Sciatic nerve (tissue), 2 donors: ENCODE results near the gene D2HGDH. TPM values are rescaled to one million over a fixed set of nuclear protein-coding genes. Genes with fewer than 3 reads are reported as not detected.
A peak's percentile ranks its signal among the peaks of the same experiment; 100 is the strongest.
"Not testable (repeated sequence)": the region's sequence is repeated elsewhere in the genome, so short reads cannot be mapped to it uniquely, and the experiment has no call there.

Experiments used
- ATAC-seq: fragments of 200-7000 bp; cut with Tn5 transposase; one replicate; pipeline ENCODE4 v1.9.1; 2020; ENCODE audit warnings: mild to moderate bottlenecking, moderate library complexity
- DNase-seq: peaks from one replicate; pipeline ENCODE4 v3.0.0-alpha.2; 2020; ENCODE audit warnings: low spot score
- intact Hi-C: fragments of 100-400 bp; cut with DNase I; formaldehyde crosslinking; loops from one replicate; pipeline ENCODE4 v1.14.2; 2022
- total RNA-seq: library from RNA; stranded (reverse); fragmentation: NEBNext Ultra II Directional; extraction: Animal tissue kit (Norgen Biotek cat#: 25700); gene quantifications from one replicate; pipeline ENCODE4 v1.2.1, GENCODE V29; 2021
- donor health status: DM: no; HTN: no; CAD: no.
- donor health status: DM: no; HTN: no; CAD: no.

D2HGDH gene
- total RNA-seq, 1 donor from 2014 or later, result 34.0 TPM

DNA sequence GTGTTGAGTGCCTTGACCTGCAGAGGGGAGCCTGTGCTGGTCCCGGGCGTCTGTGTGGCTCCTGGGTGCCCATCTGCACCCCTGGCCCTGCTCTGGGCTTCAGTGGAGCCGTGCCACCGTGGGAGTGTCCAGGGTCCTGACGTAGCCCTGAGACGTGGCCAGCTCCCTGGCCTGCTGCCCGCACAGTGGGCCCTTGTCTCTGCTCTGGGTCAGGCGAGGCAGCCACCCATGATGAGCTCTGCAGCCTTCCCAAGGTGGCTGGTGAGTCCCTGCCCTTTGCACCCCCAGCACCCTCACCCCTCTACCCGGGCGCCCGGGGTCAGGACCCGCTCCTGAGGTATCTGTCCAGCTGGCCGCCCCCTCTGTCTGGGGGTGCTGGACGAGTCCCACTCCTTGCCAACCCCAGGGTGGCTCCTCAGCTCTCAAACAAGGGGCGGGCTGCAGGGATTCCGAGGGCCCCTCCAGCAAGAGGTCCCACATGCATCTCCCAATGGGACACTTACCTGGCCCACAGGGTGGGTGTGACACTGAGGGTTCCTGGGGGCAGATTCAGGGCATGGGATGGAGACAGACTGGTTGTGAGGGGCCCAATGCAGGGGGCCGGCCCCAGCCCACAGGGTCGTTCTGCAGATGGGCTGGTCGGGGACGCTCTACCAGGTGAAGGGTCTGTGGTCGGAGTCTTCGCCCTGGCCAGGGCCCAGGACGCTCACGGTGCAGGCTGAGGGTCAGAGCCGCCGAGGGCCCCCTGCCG lies 76.9 kb downstream of the D2HGDH start:
- ATAC-seq (peak; percentile 59), DNase-seq (peak; percentile 57)
- intact Hi-C loops, result no loop called here

DNA sequence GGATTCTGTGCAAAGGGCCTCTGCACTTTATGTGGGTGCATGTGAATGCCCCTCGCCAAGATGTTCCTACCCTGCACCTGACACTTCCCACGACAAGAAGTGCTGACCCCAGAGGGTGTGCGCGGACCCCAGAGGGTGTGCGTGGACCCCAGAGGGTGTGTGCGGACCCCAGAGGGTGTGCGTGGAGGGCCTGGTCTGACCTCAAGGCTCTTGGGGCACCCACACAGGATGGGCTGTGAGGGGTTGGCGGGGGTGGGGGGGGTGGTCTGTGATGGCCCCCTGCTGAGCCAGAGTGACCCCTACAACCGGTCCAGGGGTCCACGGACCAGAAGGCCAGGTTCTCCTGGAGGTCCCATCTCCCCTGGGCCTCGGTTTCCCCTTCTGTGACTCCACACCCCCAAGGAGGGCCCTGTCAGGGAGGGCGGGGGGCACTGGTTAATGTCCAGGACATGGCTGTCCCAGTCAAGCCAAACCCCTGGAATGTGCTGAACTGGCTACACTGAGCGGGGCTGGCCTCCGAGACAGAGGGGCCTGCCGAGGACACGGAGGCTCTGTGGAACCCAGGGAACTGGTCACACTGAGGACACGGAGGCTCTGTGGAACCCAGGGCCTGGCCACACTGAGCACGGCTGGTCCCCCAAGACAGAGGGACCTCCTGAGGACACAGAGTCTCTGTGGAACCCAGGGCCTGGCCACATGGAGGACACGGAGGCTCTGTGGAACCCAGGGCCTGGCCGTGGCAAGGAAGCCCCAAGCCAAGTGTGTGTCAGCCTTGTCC lies 77.7 kb downstream of the D2HGDH start:
- intact Hi-C loops, result no loop called here
- no peak for ATAC-seq
- DNase-seq, result no peak

DNA sequence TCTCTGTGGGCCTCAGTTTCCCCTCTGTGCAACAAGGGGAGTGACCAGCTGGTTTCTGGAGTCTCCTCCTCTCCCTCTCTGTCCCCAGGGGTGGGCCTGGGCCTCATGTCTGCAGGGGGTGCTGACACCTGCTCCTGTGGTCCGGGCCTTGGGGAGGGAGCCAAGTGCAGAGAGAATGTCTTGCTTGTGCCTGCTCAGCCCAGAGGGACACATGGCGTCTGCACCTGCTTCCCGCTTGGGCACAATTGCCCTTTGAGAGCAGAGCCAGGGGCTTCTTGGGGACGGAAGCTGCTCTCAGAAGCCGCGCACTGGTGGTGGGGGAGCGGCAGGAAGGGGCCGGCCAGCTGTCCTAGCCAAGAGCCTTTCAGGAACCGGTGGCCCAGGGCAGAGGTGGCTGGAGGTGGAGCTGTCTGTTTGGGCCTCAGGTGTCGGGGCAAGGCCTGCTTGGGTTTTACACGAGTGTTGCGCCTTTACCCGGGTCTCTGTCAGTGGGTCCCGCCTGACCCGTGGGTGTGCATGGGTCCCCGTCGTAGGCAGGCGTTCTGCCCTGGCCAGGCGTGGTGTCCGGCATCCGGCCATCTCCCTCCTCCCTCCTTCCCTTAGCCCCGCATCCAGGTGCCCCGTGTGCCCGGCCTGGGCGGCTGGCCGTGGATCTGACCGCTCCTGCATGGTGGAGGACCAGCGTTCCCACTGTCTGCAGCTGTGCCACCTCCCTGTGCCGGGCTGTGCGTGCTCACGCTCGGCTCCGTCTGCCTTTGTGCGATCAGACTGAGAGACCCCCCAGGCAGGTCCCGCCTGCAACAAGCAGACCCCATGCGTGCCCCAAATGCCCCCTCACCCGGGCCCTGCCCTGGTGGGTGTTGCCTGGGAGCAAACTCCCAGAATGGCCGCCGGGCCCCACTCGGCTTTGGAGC lies 78.6 kb downstream of the D2HGDH start:
- intact Hi-C loops, result no loop called here
- ATAC-seq (no peak), DNase-seq (peak; percentile 49)

DNA sequence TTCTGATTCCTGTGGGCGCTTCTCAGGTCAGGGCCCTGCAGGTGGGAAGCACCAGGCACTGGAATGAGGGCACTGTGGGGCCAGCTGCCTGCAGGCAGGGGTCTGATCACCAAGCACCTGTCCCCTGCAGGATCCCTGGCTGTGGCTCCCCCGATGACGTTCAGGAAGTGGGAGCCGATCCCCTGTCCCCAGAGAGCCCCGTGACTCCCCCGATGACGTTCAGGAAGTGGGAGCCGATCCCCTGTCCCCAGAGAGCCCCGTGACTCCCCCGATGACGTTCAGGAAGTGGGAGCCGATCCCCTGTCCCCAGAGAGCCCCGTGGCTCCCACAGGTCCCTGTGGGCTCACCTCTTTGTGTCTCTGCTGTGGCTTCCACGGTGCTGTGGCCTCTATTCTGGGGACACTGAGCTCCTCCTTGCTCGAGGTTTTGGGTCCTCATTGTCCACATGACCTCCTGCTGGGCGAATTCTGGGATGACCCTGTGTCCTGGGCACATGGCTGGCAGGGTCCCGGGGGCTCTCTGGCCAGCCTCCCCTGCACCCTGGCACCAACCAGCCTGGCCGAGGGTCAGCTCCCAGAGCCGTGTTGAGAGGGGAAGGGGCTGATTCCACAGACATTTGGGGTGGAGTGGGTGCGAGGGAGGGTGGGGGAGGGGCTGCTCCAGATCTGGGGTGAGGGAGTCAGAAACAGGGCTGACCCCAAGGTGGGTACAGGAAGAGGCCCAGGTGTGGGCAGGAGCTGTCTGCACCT lies 79.4 kb downstream of the D2HGDH start:
- DNase-seq (no peak), ATAC-seq (peak; percentile 44)
- intact Hi-C loops, result no loop called here

DNA sequence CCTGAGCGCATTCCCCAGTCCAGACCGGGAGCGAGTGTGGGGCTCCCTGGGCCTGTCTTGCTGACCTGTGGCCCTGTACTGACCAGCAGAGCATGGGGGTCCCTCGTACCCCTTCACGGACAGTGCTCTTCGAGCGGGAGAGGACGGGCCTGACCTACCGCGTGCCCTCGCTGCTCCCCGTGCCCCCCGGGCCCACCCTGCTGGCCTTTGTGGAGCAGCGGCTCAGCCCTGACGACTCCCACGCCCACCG lies 79.9 kb downstream of the D2HGDH start:
- no peak for ATAC-seq
- no peak for DNase-seq
- intact Hi-C loops, result no loop called here

DNA sequence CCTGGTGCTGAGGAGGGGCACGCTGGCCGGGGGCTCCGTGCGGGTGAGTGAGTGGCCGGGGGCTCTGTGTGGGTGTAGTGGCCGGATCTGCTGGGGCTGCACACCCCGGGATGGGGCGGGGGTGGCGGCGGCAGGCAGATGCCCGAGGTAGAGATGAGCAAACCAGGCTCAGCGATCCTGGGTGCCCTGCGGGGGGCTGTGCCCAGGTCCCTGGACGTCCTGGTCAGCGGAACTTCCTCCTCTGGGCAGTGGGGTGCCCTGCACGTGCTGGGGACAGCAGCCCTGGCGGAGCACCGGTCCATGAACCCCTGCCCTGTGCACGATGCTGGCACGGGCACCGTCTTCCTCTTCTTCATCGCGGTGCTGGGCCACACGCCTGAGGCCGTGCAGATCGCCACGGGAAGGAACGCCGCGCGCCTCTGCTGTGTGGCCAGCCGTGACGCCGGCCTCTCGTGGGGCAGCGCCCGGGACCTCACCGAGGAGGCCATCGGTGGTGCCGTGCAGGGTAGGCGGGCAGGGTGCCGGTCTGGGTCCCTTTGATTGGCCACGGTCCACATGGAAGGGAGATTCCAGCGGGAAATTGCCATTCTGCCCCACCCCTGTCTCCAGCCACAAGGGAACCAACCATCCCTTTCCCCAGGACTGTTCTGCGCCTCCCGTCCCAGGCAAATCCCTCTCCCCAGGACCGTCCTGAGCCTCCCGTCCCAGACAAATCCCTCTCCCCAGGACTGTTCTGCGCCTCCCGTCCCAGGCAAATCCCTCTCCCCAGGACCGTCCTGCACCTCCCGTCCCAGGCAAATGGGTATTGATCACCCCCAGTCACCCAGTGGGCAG lies 80.4 kb downstream of the D2HGDH start:
- intact Hi-C loops, result no loop called here
- no peak for DNase-seq
- no peak for ATAC-seq

DNA sequence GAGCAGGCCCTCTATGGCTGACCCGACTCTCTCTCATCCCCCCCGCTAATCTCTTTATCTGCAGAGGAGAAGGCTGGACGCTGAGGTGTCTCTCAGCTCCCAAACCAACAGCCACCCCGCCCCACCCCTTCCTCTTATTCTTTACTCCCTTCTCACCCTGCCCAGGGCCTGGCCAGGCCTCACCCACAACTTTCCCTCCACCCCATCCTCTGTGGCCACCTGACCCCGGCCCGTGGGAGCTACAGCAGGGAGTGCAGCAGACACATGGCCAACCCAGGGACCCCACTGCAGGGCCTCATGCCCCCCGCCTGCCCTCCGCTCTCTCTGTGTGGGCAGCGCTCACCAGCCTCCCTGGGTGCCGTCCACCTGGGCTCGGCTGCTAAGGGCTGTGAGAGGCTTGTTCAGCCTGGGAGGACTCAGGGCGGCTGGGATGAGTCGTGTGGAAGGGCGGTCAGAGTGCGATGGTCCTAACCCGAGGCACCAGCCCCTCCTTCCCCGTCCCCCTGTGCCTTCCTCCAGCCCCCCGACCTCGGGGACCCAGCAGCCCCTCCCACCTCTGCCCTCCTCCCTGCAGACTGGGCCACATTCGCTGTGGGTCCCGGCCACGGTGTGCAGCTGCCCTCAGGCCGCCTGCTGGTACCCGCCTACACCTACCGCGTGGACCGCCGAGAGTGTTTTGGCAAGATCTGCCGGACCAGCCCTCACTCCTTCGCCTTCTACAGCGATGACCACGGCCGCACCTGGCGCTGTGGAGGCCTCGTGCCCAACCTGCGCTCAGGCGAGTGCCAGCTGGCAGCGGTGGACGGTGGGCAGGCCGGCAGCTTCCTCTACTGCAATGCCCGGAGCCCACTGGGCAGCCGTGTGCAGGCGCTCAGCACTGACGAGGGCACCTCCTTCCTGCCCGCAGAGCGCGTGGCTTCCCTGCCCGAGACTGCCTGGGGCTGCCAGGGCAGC lies 81.3 kb downstream of the D2HGDH start:
- ATAC-seq, result no peak
- DNase-seq, result no peak
- intact Hi-C loops, result no loop called here

DNA sequence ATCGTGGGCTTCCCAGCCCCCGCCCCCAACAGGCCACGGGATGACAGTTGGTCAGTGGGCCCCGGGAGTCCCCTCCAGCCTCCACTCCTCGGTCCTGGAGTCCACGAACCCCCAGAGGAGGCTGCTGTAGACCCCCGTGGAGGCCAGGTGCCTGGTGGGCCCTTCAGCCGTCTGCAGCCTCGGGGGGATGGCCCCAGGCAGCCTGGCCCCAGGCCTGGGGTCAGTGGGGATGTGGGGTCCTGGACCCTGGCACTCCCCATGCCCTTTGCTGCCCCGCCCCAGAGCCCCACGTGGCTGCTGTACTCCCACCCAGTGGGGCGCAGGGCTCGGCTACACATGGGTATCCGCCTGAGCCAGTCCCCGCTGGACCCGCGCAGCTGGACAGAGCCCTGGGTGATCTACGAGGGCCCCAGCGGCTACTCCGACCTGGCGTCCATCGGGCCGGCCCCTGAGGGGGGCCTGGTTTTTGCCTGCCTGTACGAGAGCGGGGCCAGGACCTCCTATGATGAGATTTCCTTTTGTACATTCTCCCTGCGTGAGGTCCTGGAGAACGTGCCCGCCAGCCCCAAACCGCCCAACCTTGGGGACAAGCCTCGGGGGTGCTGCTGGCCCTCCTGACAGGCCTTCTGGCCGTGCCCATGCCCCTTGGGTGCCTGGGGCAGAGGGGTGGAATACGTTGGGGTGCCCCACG lies 82.1 kb downstream of the D2HGDH start:
- intact Hi-C loops, result no loop called here
- DNase-seq (no peak), ATAC-seq (no peak)

DNA sequence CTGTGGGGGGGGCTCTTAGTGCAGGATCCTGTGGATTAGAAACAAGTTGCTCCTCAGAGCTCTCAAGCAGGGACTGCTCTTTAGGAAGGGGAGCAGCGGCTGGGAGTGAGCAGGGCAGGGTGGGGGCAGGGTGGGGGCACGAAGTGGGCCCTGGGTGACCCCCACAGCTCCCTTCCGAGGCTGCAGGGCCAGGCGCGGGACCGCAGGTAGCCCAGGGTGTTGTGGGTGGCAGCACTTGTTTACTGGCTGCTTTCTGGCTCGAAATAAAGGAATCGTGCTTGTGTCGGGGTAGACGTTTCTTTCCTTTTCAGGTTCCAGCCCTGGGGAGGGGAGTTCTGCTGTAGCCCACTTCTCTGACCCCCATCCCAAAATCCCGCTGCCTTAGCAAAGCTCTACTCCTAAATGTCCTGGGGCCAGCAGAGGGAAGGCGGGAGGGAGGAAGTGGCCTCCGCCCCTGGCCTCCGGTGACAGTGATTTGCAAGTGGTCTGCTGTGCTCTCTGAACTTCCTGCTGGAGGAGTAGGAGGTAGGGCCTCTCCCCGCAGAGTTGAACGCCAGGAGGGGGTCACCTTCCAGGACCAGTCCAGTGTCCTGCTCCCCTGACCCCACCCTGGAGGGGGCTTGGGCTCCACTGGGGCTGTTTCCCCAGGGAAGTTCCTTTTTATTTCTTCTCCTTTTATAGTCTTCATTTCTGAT lies 82.8 kb downstream of the D2HGDH start:
- intact Hi-C loops, result no loop called here
- no peak for ATAC-seq
- DNase-seq, result no peak

DNA sequence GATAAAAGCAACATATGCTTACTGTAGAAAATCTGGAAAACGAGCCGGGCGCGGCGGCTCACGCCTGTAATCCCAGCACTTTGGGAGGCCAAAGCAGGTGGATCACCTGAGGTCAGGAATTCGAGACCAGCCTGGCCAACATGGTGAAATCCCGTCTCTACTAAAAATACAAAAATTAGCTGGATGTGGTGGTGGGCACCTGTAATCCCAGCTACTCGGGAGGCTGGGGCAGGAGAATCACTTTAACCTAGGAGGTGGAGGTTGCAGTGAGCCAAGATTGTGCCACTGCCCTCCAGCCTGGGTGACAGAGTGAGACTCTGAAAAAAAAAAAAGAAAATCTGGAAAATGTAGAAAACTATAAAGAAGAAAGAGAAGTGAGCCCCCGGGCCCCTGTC lies 83.4 kb downstream of the D2HGDH start:
- intact Hi-C loops, DNase-seq, ATAC-seq: not testable (repeated sequence)

Other genes with a start within 250 kb of the D2HGDH start
- gene STK25, start 226.0 kb upstream of the D2HGDH start, total RNA-seq, result 125 TPM
- 31.1 TPM for gene BOK, start 175.9 kb upstream of the D2HGDH start, total RNA-seq
- 37.7 TPM for gene THAP4, start 97.5 kb upstream of the D2HGDH start, total RNA-seq
- gene ATG4B, start 96.9 kb upstream of the D2HGDH start, total RNA-seq, result 92.6 TPM
- gene DTYMK, start 47.8 kb upstream of the D2HGDH start, total RNA-seq, result 15.6 TPM
- gene ING5, start 32.6 kb upstream of the D2HGDH start, total RNA-seq, result 46.1 TPM
- not detected for gene GAL3ST2, start 42.2 kb downstream of the D2HGDH start, total RNA-seq
- not detected for gene NEU4, start 74.6 kb downstream of the D2HGDH start, total RNA-seq
- gene PDCD1, start 124.3 kb downstream of the D2HGDH start, total RNA-seq, result 0.27 TPM
- gene RTP5, start 135.1 kb downstream of the D2HGDH start, total RNA-seq, result not detected